Effector memory CD4-positive, alpha-beta T cell (primary cell): ENCODE data around the gene SLC30A3.

ENCODE experiments used
- DNase-seq, 3 donors: peaks; one replicate each; pipeline ENCODE4 v3.0.0-alpha.2; 2020
- H3K27ac ChIP-seq: 2 replicates; pipeline ENCODE4 v1.7.0; 2013; ENCODE audit warnings: mild to moderate bottlenecking, low read length, moderate library complexity; ENCODE audit not compliant: insufficient read depth, poor library complexity, severe bottlenecking
- H3K27me3 ChIP-seq: replicated peaks from 2 replicates; pipeline ENCODE4 v1.7.0; 2013; ENCODE audit warnings: mild to moderate bottlenecking, low read length; ENCODE audit not compliant: insufficient read depth, control insufficient read depth, poor library complexity, severe bottlenecking
- H3K36me3 ChIP-seq: 2 replicates; pipeline ENCODE4 v1.7.0; 2013; ENCODE audit warnings: mild to moderate bottlenecking, low read length, moderate library complexity; ENCODE audit not compliant: control insufficient read depth, insufficient read depth
- H3K4me1 ChIP-seq: 2 replicates; pipeline ENCODE4 v1.7.0; 2013; ENCODE audit warnings: low read length, mild to moderate bottlenecking; ENCODE audit not compliant: control insufficient read depth, insufficient read depth, poor library complexity, severe bottlenecking
- H3K4me3 ChIP-seq: 2 replicates; pipeline ENCODE4 v1.7.0; 2013; ENCODE audit warnings: low read length, low read depth, mild to moderate bottlenecking; ENCODE audit not compliant: insufficient read depth, poor library complexity, severe bottlenecking
- H3K9me3 ChIP-seq: 2 replicates; pipeline ENCODE4 v1.7.0; 2013; ENCODE audit warnings: mild to moderate bottlenecking, low read length, moderate library complexity; ENCODE audit not compliant: control insufficient read depth

Gene SLC30A3

GRCh38 chr2:27249159-27249890 lies 13.5 kb downstream of the SLC30A3 start:
- Histone ChIP-seq H3K9me3 (no peaks in the 10 kb centered on the region), H3K27ac (no peak overlapping the region), H3K4me1 (no peaks in the 10 kb centered on the region), H3K27me3 (peaks cover 9% of the 10 kb centered on the region), H3K36me3 (no peaks in the 10 kb centered on the region), H3K4me3 (no peak overlapping the region)
- no peak for DNase-seq

DNA sequence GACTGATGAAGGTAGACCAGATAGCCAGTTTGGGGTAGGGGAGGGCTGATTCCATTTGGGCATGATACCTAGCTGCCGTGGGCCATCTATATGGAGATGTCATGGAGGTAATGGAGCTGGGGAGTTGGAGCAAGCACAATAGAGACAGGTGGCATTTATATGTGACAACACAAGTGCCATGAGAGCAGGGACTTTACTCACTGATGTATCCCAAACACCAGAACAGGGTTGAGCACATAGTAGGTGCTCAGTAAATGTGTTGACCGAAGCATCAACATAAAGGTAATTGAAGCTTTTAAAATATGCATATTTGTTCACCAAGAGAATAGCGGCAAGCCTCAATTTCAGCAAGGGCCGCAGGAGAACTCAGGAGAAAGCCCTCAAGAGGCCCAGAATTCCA lies 15.0 kb downstream of the SLC30A3 start:
- no peaks in the 10 kb centered on the region for H3K4me1 ChIP-seq
- H3K9me3 ChIP-seq = no peaks in the 10 kb centered on the region
- H3K36me3 ChIP-seq = peaks cover 12% of the 10 kb centered on the region
- no peak for DNase-seq
- no peak overlapping the region for H3K4me3 ChIP-seq
- peaks cover 9% of the 10 kb centered on the region for H3K27me3 ChIP-seq
- no peak overlapping the region for H3K27ac ChIP-seq

DNA sequence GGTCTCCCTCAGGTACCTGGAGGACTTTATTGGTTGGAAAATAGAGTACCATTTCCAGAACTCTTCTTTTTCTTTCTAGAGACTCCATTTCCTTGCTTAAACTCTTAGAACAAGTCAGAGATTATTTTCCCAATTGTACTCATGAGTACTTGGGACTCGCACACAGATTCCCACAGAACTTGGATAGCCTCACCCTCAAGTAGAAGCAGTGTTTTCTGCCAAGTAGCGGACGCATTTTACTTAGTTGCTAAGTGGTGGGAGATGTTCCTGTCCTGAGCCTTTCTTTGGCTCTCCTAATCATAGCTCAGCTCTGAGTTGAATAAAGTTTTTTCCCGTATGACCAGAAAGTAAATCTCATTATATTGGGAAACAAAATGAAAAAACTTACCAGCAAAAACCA lies 17.2 kb downstream of the SLC30A3 start:
- no peak for DNase-seq
- H3K27ac ChIP-seq = no peak overlapping the region
- H3K4me1 ChIP-seq = no peaks in the 10 kb centered on the region
- peaks cover 31% of the 10 kb centered on the region for H3K36me3 ChIP-seq
- H3K9me3 ChIP-seq = no peaks in the 10 kb centered on the region
- H3K27me3 ChIP-seq = peaks cover 2% of the 10 kb centered on the region
- no peak overlapping the region for H3K4me3 ChIP-seq

- no peaks in the 10 kb centered on the region for H3K4me1 ChIP-seq
- H3K4me3 ChIP-seq = no peak overlapping the region
- H3K27me3 ChIP-seq = no peaks in the 10 kb centered on the region
- peaks cover 36% of the 10 kb centered on the region for H3K36me3 ChIP-seq
- no peak for DNase-seq
- H3K27ac ChIP-seq = no peak overlapping the region
- H3K9me3 ChIP-seq = no peaks in the 10 kb centered on the region
Measured at GRCh38 chr2:27245116-27245515, 17.7 kb downstream of the SLC30A3 start.

GRCh38 chr2:27243391-27244130 lies 19.3 kb downstream of the SLC30A3 start:
- Histone ChIP-seq H3K4me1 (no peaks in the 10 kb centered on the region), H3K36me3 (peaks cover 49% of the 10 kb centered on the region), H3K4me3 (no peak overlapping the region), H3K27ac (no peak overlapping the region), H3K9me3 (no peaks in the 10 kb centered on the region), H3K27me3 (no peaks in the 10 kb centered on the region)
- no peak for DNase-seq

DNA sequence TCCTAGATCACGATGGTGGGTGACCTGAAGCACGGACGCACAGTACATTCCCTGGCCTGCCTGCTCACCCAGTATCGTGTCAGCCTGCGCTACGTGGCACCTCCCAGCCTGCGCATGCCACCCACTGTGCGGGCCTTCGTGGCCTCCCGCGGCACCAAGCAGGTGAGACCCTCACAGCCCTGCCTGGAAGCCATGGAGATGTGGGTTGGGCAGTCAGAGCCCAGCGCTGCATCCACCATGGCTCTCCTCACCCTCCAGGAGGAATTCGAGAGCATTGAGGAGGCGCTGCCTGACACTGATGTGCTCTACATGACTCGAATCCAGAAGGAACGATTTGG lies 20.3 kb downstream of the SLC30A3 start:
- Histone ChIP-seq H3K36me3 (peaks cover 59% of the 10 kb centered on the region), H3K4me1 (no peaks in the 10 kb centered on the region), H3K27ac (no peak overlapping the region), H3K27me3 (no peaks in the 10 kb centered on the region), H3K4me3 (no peak overlapping the region), H3K9me3 (no peaks in the 10 kb centered on the region)
- DNase-seq = no peak

- Histone ChIP-seq H3K9me3 (no peaks in the 10 kb centered on the region), H3K27ac (no peak overlapping the region), H3K27me3 (no peaks in the 10 kb centered on the region), H3K36me3 (peaks cover 63% of the 10 kb centered on the region), H3K4me1 (no peaks in the 10 kb centered on the region), H3K4me3 (no peak overlapping the region)
- no peak for DNase-seq
Measured at GRCh38 chr2:27241761-27242613, 20.9 kb downstream of the SLC30A3 start.

DNA sequence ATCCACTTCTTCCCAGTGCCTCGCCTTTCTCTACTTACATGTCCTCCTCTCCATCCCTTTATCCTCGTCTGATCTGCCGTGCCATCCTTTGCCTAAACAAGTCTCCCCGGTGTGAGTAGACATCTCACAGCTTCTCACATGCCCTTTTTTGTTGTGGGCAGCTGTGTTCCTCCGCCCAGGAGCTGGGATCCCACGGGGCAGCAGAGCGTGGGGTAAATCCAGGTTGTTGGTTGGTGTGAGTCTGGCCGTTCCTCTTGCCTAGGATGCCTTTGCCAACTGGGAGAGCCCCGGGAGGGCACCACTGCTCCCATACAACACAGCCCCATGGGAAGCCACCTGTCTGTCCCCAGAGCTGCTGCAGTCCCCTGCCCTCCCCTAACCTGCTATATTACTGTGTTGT lies 22.4 kb downstream of the SLC30A3 start:
- Histone ChIP-seq H3K4me1 (no peaks in the 10 kb centered on the region), H3K27me3 (no peaks in the 10 kb centered on the region), H3K27ac (no peak overlapping the region), H3K9me3 (no peaks in the 10 kb centered on the region), H3K4me3 (no peak overlapping the region), H3K36me3 (peaks cover 75% of the 10 kb centered on the region)
- no peak for DNase-seq

DNA sequence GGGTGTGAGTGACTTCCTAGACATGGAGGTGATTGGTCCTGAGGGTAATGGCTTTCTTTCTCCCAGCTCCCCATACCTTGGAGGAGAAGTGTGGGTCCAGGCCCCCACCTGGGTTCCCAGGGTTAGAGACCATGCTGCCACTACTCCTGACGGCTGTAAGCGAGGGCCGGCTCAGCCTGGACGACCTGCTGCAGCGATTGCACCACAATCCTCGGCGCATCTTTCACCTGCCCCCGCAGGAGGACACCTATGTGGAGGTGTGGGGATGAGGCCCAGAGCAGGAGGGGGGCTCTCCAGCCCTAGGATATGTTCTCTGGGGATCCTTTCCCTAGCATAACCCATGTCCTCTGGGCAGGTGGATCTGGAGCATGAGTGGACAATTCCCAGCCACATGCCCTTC lies 23.9 kb downstream of the SLC30A3 start:
- Histone ChIP-seq H3K27ac (no peak overlapping the region), H3K4me1 (no peaks in the 10 kb centered on the region), H3K4me3 (no peak overlapping the region), H3K9me3 (no peaks in the 10 kb centered on the region), H3K27me3 (no peaks in the 10 kb centered on the region), H3K36me3 (peaks cover 88% of the 10 kb centered on the region)
- DNase-seq = no peak
